ENCODE results near the gene TRIM25. TPM values are rescaled to one million over a fixed set of nuclear protein-coding genes. Genes with fewer than 3 reads are reported as not detected.

Gene TRIM25, protein sequence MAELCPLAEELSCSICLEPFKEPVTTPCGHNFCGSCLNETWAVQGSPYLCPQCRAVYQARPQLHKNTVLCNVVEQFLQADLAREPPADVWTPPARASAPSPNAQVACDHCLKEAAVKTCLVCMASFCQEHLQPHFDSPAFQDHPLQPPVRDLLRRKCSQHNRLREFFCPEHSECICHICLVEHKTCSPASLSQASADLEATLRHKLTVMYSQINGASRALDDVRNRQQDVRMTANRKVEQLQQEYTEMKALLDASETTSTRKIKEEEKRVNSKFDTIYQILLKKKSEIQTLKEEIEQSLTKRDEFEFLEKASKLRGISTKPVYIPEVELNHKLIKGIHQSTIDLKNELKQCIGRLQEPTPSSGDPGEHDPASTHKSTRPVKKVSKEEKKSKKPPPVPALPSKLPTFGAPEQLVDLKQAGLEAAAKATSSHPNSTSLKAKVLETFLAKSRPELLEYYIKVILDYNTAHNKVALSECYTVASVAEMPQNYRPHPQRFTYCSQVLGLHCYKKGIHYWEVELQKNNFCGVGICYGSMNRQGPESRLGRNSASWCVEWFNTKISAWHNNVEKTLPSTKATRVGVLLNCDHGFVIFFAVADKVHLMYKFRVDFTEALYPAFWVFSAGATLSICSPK
- total RNA-seq (2021; fragmentation: NEBNext Ultra II Directional; extraction: Animal tissue kit (Norgen Biotek cat#: 25700)): 10 to 100 TPM; 38.8 to 43.7 (median 41.4) TPM
- long read RNA-seq, full-length matches to known transcripts: 1 of 10 reads
- long read RNA-seq, partial matches to known transcripts: 0 of 10 reads
- long read RNA-seq, other reads (novel, unspliced or antisense): 9 of 10 reads

DNA sequence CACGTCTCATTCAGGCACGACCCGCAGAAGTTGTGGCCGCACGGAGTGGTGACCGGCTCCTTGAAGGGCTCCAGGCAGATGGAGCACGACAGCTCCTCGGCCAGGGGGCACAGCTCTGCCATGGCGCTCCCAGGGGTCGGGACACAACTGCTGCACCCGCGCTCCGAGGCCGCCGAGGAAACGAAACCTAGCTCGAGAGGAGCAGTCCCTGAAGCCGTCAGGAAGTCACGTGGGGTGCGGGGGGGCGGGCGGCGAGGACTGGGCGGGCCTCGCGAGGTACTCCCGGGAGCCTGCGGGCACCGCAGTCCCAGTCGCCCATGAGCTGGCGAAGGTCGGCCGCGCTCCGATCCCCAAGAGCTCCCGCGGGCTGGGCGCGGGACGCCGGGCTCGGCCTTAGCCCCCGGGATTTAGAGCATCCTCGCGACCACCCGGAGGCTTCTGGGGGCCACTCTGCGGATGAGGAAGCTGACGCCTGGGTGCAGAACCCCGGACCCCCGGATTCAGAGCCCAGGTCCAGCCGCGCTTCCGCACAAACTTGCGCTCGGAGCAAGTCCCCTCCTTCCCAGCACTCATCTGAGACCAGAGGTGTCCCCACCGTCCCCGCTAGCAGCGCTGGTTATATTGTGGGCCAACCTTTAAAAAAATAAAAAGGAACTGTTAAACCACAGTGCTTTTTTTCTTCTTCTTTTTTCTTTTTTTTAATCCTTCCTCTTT lies at the start of gene TRIM25:
TRIM25 (minus strand) TSS at position 183 of the 714 bp plus-strand sequence; CDS start at position 122, 61 bp downstream.
- Mint-ChIP-seq H3K4me3 (peak within 1 kb of the TSS; percentile 95), H3K9me3 (peaks cover 8% of the 10 kb centered on the region), H3K27ac (peak within 1 kb of the TSS; percentile 91), H3K27me3 (ENCODE audit: insufficient read depth) (peaks cover 3% of the 10 kb centered on the region), H3K36me3 (ENCODE audit: low read depth) (peaks cover 21% of the 10 kb centered on the region), H3K4me1 (ENCODE audit: low read depth) (peaks cover 53% of the 10 kb centered on the region)
- TF ChIP-seq, protein P1, sequence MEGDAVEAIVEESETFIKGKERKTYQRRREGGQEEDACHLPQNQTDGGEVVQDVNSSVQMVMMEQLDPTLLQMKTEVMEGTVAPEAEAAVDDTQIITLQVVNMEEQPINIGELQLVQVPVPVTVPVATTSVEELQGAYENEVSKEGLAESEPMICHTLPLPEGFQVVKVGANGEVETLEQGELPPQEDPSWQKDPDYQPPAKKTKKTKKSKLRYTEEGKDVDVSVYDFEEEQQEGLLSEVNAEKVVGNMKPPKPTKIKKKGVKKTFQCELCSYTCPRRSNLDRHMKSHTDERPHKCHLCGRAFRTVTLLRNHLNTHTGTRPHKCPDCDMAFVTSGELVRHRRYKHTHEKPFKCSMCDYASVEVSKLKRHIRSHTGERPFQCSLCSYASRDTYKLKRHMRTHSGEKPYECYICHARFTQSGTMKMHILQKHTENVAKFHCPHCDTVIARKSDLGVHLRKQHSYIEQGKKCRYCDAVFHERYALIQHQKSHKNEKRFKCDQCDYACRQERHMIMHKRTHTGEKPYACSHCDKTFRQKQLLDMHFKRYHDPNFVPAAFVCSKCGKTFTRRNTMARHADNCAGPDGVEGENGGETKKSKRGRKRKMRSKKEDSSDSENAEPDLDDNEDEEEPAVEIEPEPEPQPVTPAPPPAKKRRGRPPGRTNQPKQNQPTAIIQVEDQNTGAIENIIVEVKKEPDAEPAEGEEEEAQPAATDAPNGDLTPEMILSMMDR (IDR thresholded peaks at IDR 0.05): no peak
- DNase-seq: peak; percentile 75

DNA sequence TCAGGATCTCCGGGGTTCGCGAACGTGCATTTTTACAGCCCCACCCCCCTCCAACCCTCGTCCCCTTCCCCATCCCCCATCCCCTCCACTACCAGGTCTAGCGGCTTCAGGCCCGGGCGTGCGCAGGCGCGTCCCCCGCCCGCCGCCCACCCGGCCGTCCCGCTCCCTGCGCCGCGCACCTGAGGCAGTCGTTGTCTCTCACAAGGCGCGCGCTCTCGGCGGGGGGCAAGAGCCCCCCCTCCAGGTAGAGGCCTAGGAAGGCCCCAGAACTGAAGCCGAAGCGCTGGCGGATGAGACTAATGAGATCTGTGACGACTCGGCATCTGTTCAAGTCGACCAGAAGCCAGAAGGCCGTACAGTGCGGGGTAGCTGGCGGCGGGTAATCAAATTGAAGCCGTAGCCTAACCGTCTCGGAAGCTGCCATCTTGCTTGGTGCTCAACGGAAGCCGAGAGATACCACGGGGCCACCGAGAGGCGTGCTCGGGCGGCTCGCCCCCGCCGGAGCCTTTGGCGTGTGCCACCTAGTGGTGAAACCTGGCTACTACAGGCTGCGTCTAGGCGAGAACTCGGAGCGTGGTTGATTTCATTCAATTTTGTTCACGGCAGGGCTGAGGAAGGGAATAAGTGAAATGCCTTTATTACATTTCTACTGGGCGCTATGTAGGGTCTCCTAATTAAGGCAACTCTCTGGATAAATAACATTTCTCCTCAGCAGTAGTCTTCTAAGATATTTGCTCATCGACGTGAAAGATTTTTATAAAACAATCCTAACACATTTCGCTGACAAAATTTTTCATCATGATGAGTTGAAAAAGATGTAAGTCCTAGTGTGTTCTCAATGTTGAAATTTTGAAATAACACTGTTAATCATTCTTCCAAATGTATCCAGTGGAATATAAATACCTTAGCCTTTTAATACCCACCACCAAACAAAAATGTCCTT lies 47.0 kb upstream of the TRIM25 start, which contains the start of gene COIL:
COIL (minus strand) TSS at position 455 of the 943 bp plus-strand sequence; CDS start at position 424, 31 bp downstream.
- H3K4me1 Mint-ChIP-seq (ENCODE audit: low read depth): peaks cover 29% of the 10 kb centered on the region
- H3K9me3 Mint-ChIP-seq: no peaks in the 10 kb centered on the region
- peak within 1 kb of the TSS; percentile 87 for H3K4me3 Mint-ChIP-seq
- peaks cover 1% of the 10 kb centered on the region; the same call in 1 of the 2 replicates for H3K27me3 Mint-ChIP-seq (ENCODE audit: insufficient read depth)
- TF ChIP-seq, protein P1 (IDR thresholded peaks at IDR 0.05): peak; percentile 100
- DNase-seq: peak; percentile 86
- H3K36me3 Mint-ChIP-seq (ENCODE audit: low read depth): peaks cover 4% of the 10 kb centered on the region; the same call in 1 of the 2 replicates
- H3K27ac Mint-ChIP-seq: peak within 1 kb of the TSS; percentile 81

DNA sequence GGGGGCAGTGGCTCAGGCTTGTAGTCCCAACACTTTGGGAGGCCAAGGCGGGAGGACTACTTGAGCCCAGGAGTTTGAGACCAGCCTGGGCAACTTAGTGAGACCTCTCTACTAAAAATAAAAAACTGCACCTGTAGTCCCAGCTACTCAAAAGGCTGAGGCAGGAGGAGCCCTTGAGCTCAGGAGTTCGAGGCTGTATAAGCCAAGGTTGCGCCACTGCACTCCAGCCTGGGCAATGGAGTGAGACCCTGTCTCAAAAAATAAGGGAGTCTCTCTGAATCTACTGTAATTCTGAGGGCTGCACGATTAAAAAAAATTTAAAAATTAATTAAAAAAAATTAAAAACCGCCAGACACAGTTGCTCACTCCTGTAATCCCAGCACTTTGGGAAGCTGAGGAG lies 43.1 kb upstream of the TRIM25 start:
- no peaks in the 10 kb centered on the region for H3K9me3 Mint-ChIP-seq
- H3K27me3 Mint-ChIP-seq (ENCODE audit: insufficient read depth): no peaks in the 10 kb centered on the region; the same call in 1 of the 2 replicates
- peaks cover 12% of the 10 kb centered on the region; the same call in 1 of the 2 replicates for H3K36me3 Mint-ChIP-seq (ENCODE audit: low read depth)
- H3K4me1 Mint-ChIP-seq (ENCODE audit: low read depth): peaks cover 36% of the 10 kb centered on the region
- DNase-seq: no peak
- no peak overlapping the region for H3K4me3 Mint-ChIP-seq
- no peak overlapping the region for H3K27ac Mint-ChIP-seq
- TF ChIP-seq, protein P1 (IDR thresholded peaks at IDR 0.05): no peak

DNA sequence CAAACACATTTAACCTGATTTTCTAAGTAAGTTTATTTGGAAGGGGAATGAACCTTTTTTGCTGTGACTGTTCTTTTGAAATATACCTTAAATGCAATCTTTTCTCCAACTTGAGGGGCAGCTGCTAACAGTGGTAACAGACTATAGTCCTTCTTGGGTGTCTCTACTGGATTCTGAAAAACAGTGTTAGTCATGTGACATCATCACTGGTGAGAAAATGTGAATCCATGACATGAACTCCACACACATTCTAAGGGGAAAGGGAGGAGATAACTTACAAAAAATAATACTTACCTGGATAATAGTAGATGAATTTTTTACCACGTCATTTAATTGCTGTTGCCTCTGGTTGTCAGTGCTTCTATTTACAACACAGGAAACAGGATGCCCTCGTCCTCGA lies 35.7 kb upstream of the TRIM25 start:
- Mint-ChIP-seq H3K27me3 (ENCODE audit: insufficient read depth) (no peaks in the 10 kb centered on the region; the same call in 1 of the 2 replicates), H3K27ac (peak overlapping the region; percentile 3; the same call in 1 of the 2 replicates), H3K4me1 (ENCODE audit: low read depth) (peaks cover 39% of the 10 kb centered on the region), H3K4me3 (no peak overlapping the region), H3K36me3 (ENCODE audit: low read depth) (peaks cover 32% of the 10 kb centered on the region), H3K9me3 (no peaks in the 10 kb centered on the region)
- TF ChIP-seq, protein P1 (IDR thresholded peaks at IDR 0.05): no peak
- DNase-seq: no peak
